ENCODE results near the gene USP17L27. TPM values are rescaled to one million over a fixed set of nuclear protein-coding genes. Genes with fewer than 3 reads are reported as not detected.
A peak's percentile ranks its signal among the peaks of the same experiment; 100 is the strongest.
"Not testable (repeated sequence)": the region's sequence is repeated elsewhere in the genome, so short reads cannot be mapped to it uniquely, and the experiment has no call there.

USP17L27 gene
- polyA plus RNA-seq, 1 experiment = not detected

- H3K27me3 ChIP-seq (ENCODE audit: control insufficient read depth, insufficient read depth, low read length); POLR2A ChIA-PET; DNase-seq (ENCODE audit: low read depth, low spot score); H3K9me3 ChIP-seq (ENCODE audit: control insufficient read depth, insufficient read depth, low read length); H3K27ac ChIP-seq (ENCODE audit: low read depth, low read length): not testable (repeated sequence)
- CTCF ChIA-PET = interaction anchor here (0.6 kb wide), 1 partner anchor 1780 kb away, joined by 3 read pairs; no protein-coding TSS in a partner anchor
- TF ChIP-seq CTCF (IDR thresholded peaks at IDR 0.05; ENCODE audit: low read depth, low read length) = peak; percentile 32
- H3K4me3 ChIP-seq (ENCODE audit: low read depth, low read length) = peak overlapping the region; percentile 48
Observed at GRCh38 chr4:9381012-9381534, 37.1 kb downstream of the USP17L27 start.

- Histone ChIP-seq H3K9me3 (ENCODE audit: control insufficient read depth, insufficient read depth, low read length) (peaks cover 7% of the 10 kb centered on the region; the same call in 1 of the 2 replicates), H3K4me3 (ENCODE audit: low read depth, low read length) (no peak overlapping the region), H3K27me3 (ENCODE audit: control insufficient read depth, insufficient read depth, low read length) (no peaks in the 10 kb centered on the region), H3K27ac (ENCODE audit: low read depth, low read length) (no peak overlapping the region)
- no peak for DNase-seq (ENCODE audit: low read depth, low spot score)
- POLR2A ChIA-PET = no interaction called here
- CTCF ChIA-PET = no interaction called here
- TF ChIP-seq CTCF (IDR thresholded peaks at IDR 0.05; ENCODE audit: low read depth, low read length) = no peak
Observed at GRCh38 chr4:9384126-9384525, 40.2 kb downstream of the USP17L27 start.

- DNase-seq (ENCODE audit: low read depth, low spot score); CTCF ChIA-PET: not testable (repeated sequence)
Observed at GRCh38 chr4:9389001-9389400, 45.1 kb downstream of the USP17L27 start.

More at GRCh38 chr4:9389001-9389400, 45.1 kb downstream of the USP17L27 start:
- H3K27ac ChIP-seq (ENCODE audit: low read depth, low read length); H3K9me3 ChIP-seq (ENCODE audit: control insufficient read depth, insufficient read depth, low read length); H3K27me3 ChIP-seq (ENCODE audit: control insufficient read depth, insufficient read depth, low read length); H3K4me3 ChIP-seq (ENCODE audit: low read depth, low read length); POLR2A ChIA-PET: not testable (repeated sequence)

Other genes starting within 250 kb of the USP17L27 start
- gene FAM90A26, start 173.7 kb upstream of the USP17L27 start, polyA plus RNA-seq (2011; rRNA removed) = not detected in 2 replicates
- gene USP17L10, start 133.5 kb upstream of the USP17L27 start, polyA plus RNA-seq (2011; rRNA removed) = not detected in 2 replicates
- not detected in 2 replicates for gene USP17L11, start 128.7 kb upstream of the USP17L27 start, polyA plus RNA-seq (2011; rRNA removed)
- not detected in 2 replicates for gene USP17L12, start 124.0 kb upstream of the USP17L27 start, polyA plus RNA-seq (2011; rRNA removed)
- not detected in 2 replicates for gene USP17L13, start 119.3 kb upstream of the USP17L27 start, polyA plus RNA-seq (2011; rRNA removed)
- gene USP17L15, start 109.8 kb upstream of the USP17L27 start, polyA plus RNA-seq (2011; rRNA removed) = not detected in 2 replicates
- gene USP17L17, start 100.3 kb upstream of the USP17L27 start, polyA plus RNA-seq (2011; rRNA removed) = not detected in 2 replicates
- not detected in 2 replicates for gene USP17L18, start 95.5 kb upstream of the USP17L27 start, polyA plus RNA-seq (2011; rRNA removed)
- not detected in 2 replicates for gene USP17L19, start 90.8 kb upstream of the USP17L27 start, polyA plus RNA-seq (2011; rRNA removed)
- not detected in 2 replicates for gene USP17L20, start 86.0 kb upstream of the USP17L27 start, polyA plus RNA-seq (2011; rRNA removed)
- not detected in 2 replicates for gene USP17L21, start 81.3 kb upstream of the USP17L27 start, polyA plus RNA-seq (2011; rRNA removed)
- gene USP17L22, start 76.5 kb upstream of the USP17L27 start, polyA plus RNA-seq (2011; rRNA removed) = not detected in 2 replicates
- gene USP17L24, start 19.0 kb upstream of the USP17L27 start, polyA plus RNA-seq (2011; rRNA removed) = not detected in 2 replicates
- not detected in 2 replicates for gene USP17L25, start 14.2 kb upstream of the USP17L27 start, polyA plus RNA-seq (2011; rRNA removed)
- not detected in 2 replicates for gene USP17L26, start 9.5 kb upstream of the USP17L27 start, polyA plus RNA-seq (2011; rRNA removed)
- gene USP17L5, start 4.7 kb upstream of the USP17L27 start, polyA plus RNA-seq (2011; rRNA removed) = not detected in 2 replicates
- gene USP17L28, start 4.7 kb downstream of the USP17L27 start, polyA plus RNA-seq (2011; rRNA removed) = not detected in 2 replicates
- not detected in 2 replicates for gene USP17L29, start 9.5 kb downstream of the USP17L27 start, polyA plus RNA-seq (2011; rRNA removed)
- not detected in 2 replicates for gene USP17L30, start 19.0 kb downstream of the USP17L27 start, polyA plus RNA-seq (2011; rRNA removed)
- not detected in 2 replicates for gene DEFB131A, start 100.3 kb downstream of the USP17L27 start, polyA plus RNA-seq (2011; rRNA removed)